ENCODE measurements around the gene MST1. TPM values are rescaled to one million over a fixed set of nuclear protein-coding genes. Genes with fewer than 3 reads are reported as not detected.

The MST1 gene
- total and polyA plus RNA-seq, 2 of the 4 experiments (the other 2 are of a cell fraction), result 1.3 to 13.0 TPM

DNA sequence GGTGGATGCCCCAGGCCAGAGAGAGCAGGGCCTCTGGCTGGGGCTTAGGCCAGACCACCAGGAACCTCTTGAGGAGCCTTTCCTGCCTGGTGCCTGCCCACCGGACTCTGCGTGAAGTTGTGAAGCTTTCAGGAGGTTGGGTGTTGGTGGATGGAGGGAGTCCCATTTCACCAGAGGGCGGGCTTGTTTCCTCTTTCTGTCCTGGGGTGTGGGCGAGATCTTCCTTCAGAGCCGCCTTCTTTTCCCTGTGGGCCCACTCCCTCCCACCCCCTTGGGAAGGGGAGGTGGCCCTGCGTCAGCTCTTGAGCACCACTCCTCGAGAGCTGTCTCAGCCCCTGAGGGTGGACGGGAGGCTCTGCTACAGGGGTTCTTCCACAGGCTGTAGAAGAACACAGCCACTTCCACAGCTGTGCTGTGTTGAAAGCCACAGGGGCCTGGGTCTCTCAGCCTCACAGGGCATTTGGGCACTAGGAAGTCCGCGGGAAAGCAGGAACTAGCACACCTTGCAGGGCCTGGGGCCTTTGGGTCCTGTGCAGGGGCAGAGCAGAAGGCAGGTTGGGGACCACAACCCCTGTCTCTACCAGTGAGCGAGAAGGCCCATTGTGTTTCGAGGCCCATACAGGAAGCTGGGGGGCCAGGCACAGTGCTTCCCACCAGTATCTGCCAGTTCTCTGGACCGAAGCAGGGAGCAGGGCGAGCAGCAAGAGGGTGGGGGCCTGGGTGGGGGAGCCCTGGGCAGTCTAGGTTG, 28.1 kb upstream of the MST1 start:
- no peak for DNase-seq
- no peak overlapping the region for H2BK15ac ChIP-seq (ENCODE audit: low read depth, low read length)
- dilution Hi-C loops (cut with HindIII; ENCODE audit: low sequenced_read_pairs, unreplicated experiment) (no loop called here), intact Hi-C loops (cut with micrococcal nuclease) (no loop called here), in situ Hi-C loops (cut with MboI; ENCODE audit: low sequenced_read_pairs) (no loop called here)
- peaks cover 28% of the 10 kb centered on the region for H3K36me3 ChIP-seq (ENCODE audit: control insufficient read depth, insufficient read depth, low read length)
- no peak for ATAC-seq (ENCODE audit: low read depth)
- H3K14ac ChIP-seq (replicated peaks; ENCODE audit: low read depth, low read length), result no peak overlapping the region
- no peak overlapping the region for H4K91ac ChIP-seq (ENCODE audit: insufficient read depth, low read depth, low read length)
- ChIA-PET POLR2A (ENCODE audit: unreplicated experiment) (no interaction called here), CTCF (no interaction called here)
- no peak overlapping the region for H2BK120ac ChIP-seq (ENCODE audit: low read depth, low read length)
- H3K9me3 ChIP-seq (ENCODE audit: control insufficient read depth, insufficient read depth, low read length), result no peaks in the 10 kb centered on the region
- H4K20me1 ChIP-seq (ENCODE audit: insufficient read depth, low read length), result peaks cover 23% of the 10 kb centered on the region
- H2BK20ac ChIP-seq (ENCODE audit: low read depth, low read length), result no peak overlapping the region
- H3K4ac ChIP-seq (ENCODE audit: low read depth, low read length), result no peak overlapping the region
- H3K79me1 ChIP-seq (ENCODE audit: low read depth in 1 of 2, low read length in 2 of 2), result peaks cover 4 to 27% of the 10 kb centered on the region in 2 experiments; a peak in 3 of 4 replicates
- H4K5ac ChIP-seq (ENCODE audit: low read depth, low read length), result no peak overlapping the region
- no peak overlapping the region for H3K56ac ChIP-seq (ENCODE audit: extremely low read depth, insufficient read depth, low read length)
- no peak overlapping the region for H2AK5ac ChIP-seq (ENCODE audit: low read depth, low read length)
- no peak overlapping the region for H4K8ac ChIP-seq (ENCODE audit: low read depth in 2 of 2, low read length in 2 of 2)
- no peak overlapping the region for H2AK9ac ChIP-seq (replicated peaks; ENCODE audit: low read depth, low read length, poor library complexity)
- H3K23ac ChIP-seq (ENCODE audit: low read depth, low read length), result no peak overlapping the region
- no peak for TF ChIP-seq FOS (IDR thresholded peaks at IDR 0.05; ENCODE audit: low read depth, low read length)
- TF ChIP-seq RCOR1 (IDR thresholded peaks at IDR 0.05; ENCODE audit: insufficient replicate concordance, low read length), result no peak
- TF ChIP-seq MXI1 (IDR thresholded peaks at IDR 0.05; ENCODE audit: borderline replicate concordance, low read depth, low read length), result no peak
- TF ChIP-seq, protein P1, sequence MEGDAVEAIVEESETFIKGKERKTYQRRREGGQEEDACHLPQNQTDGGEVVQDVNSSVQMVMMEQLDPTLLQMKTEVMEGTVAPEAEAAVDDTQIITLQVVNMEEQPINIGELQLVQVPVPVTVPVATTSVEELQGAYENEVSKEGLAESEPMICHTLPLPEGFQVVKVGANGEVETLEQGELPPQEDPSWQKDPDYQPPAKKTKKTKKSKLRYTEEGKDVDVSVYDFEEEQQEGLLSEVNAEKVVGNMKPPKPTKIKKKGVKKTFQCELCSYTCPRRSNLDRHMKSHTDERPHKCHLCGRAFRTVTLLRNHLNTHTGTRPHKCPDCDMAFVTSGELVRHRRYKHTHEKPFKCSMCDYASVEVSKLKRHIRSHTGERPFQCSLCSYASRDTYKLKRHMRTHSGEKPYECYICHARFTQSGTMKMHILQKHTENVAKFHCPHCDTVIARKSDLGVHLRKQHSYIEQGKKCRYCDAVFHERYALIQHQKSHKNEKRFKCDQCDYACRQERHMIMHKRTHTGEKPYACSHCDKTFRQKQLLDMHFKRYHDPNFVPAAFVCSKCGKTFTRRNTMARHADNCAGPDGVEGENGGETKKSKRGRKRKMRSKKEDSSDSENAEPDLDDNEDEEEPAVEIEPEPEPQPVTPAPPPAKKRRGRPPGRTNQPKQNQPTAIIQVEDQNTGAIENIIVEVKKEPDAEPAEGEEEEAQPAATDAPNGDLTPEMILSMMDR (conservative IDR thresholded peaks at IDR 0.05; ENCODE audit: low read depth, low read length), result no peak
- no peak for TF ChIP-seq NFE2L2 (IDR thresholded peaks at IDR 0.05; ENCODE audit: low read depth, low read length)
- no peak for TF ChIP-seq MAFK (IDR thresholded peaks at IDR 0.05; ENCODE audit: low read depth, low read length)
- TF ChIP-seq, protein P2, sequence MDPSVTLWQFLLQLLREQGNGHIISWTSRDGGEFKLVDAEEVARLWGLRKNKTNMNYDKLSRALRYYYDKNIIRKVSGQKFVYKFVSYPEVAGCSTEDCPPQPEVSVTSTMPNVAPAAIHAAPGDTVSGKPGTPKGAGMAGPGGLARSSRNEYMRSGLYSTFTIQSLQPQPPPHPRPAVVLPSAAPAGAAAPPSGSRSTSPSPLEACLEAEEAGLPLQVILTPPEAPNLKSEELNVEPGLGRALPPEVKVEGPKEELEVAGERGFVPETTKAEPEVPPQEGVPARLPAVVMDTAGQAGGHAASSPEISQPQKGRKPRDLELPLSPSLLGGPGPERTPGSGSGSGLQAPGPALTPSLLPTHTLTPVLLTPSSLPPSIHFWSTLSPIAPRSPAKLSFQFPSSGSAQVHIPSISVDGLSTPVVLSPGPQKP (IDR thresholded peaks at IDR 0.05; ENCODE audit: borderline replicate concordance, low read depth, low read length), result no peak
- TF ChIP-seq, protein P3, sequence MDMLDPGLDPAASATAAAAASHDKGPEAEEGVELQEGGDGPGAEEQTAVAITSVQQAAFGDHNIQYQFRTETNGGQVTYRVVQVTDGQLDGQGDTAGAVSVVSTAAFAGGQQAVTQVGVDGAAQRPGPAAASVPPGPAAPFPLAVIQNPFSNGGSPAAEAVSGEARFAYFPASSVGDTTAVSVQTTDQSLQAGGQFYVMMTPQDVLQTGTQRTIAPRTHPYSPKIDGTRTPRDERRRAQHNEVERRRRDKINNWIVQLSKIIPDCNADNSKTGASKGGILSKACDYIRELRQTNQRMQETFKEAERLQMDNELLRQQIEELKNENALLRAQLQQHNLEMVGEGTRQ (IDR thresholded peaks at IDR 0.05; ENCODE audit: low read depth, low read length), result no peak
- TF ChIP-seq RFX5 (IDR thresholded peaks at IDR 0.05; ENCODE audit: low read depth, low read length), result no peak
- no peak for TF ChIP-seq POLR2A (IDR thresholded peaks at IDR 0.05; ENCODE audit: low read depth, low read length)
- no peak for TF ChIP-seq CHD1 (IDR thresholded peaks at IDR 0.05; ENCODE audit: low read depth, low read length)
- no peak for TF ChIP-seq MAZ (IDR thresholded peaks at IDR 0.05; ENCODE audit: borderline replicate concordance, low read depth, low read length)
- no peak for TF ChIP-seq BHLHE40 (IDR thresholded peaks at IDR 0.05; ENCODE audit: low read depth, low read length)
- TF ChIP-seq CEBPB (IDR thresholded peaks at IDR 0.05; ENCODE audit: low read depth, low read length), result no peak
- TF ChIP-seq RAD21 (IDR thresholded peaks at IDR 0.05; ENCODE audit: low read length), result no peak
- no peak for TF ChIP-seq SMC3 (IDR thresholded peaks at IDR 0.05; ENCODE audit: low read depth, low read length)
- H3K4me1 ChIP-seq (ENCODE audit: control insufficient read depth, insufficient read depth, low read length), result peaks cover 6% of the 10 kb centered on the region
- no peak overlapping the region for H3K27ac ChIP-seq (ENCODE audit: insufficient read depth, low read length)
- WGBS, 2 experiments (ENCODE audit: extremely low coverage in 2 of 2, insufficient read length in 1 of 2), result 100% methylated on average over 1 of the region's 14 CpGs; no CpG with 5 or more reads in 1 of the 2 experiments
- BruUV-seq (replicated peaks), result no TSS peak
- no peak overlapping the region for H3K4me3 ChIP-seq (ENCODE audit: insufficient read depth, low read depth, low read length)
- H2AFZ ChIP-seq (replicated peaks; ENCODE audit: low read length, poor library complexity), result no peak overlapping the region
- no peaks in the 10 kb centered on the region; the same call in 1 of the 2 replicates for H3K9me1 ChIP-seq (ENCODE audit: insufficient read depth, low read length)
- no peak overlapping the region for H3K4me2 ChIP-seq (ENCODE audit: low read depth, low read length)
- no peak overlapping the region for H3K9ac ChIP-seq (ENCODE audit: low read depth, low read length)
- no peak overlapping the region for H2BK5ac ChIP-seq (ENCODE audit: low read depth, low read length, poor library complexity, severe bottlenecking)
- no peaks in the 10 kb centered on the region for H3K27me3 ChIP-seq (ENCODE audit: control insufficient read depth, insufficient read depth, low read length)
- no peak overlapping the region for H3K18ac ChIP-seq (ENCODE audit: low read depth, low read length)
